Measurements from ENCODE around the gene DCX. TPM values are rescaled to one million over a fixed set of nuclear protein-coding genes. Genes with fewer than 3 reads are reported as not detected.

DCX gene
- total RNA-seq, 1 experiment from 2014 or later: 0.13 TPM

DNA sequence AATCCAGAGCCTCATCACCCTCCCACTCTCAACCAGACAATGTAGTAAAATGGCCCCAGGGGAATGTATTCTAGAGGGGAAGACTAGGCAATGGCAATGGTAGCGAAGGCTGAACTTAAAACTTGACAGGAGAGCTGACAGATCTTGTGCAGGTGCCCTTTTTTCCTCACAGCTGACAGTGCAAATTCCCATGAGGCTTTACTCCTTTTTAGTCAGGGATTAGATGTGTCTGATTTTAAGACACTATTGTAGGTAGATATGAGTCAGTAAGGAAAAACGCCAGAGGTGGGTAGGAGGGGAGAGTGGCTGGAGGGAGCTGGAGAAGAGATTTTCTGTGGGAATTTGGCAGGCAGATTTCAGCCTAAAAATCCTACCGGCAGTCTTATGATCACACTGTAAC lies 152.4 kb downstream of the DCX start:
- intact Hi-C loops (cut with micrococcal nuclease; ENCODE audit: unreplicated experiment): no loop called here
- BruUV-seq (replicated peaks): no TSS peak

DNA sequence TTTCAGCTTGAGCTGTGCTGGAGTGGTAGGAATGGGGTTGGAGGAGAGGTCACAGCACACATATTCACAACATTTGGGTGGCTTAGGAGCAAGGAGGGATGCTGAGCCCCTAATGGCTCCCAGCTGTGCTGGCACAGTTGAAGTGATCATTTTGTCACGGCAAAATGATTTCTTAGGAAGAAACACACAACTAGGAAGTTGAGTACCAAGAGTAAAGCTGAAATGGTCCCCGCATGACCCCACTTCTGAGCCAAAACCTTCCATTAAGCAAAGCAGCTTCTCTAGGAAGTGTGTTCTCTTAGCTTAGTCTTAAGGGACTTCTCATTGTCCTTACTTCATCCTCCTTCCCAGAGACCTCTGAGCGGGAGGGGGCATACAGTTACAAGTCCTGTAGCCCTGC lies 154.3 kb downstream of the DCX start:
- no peaks in the 10 kb centered on the region for H3K4me1 ChIP-seq (ENCODE audit: control insufficient read depth, insufficient read depth, low read length)
- no peak overlapping the region for H3K27ac ChIP-seq (ENCODE audit: low read length)
- no peaks in the 10 kb centered on the region for H3K36me3 ChIP-seq (ENCODE audit: control insufficient read depth, insufficient read depth, low read length)
- no peak for TF ChIP-seq TCF7L2 (IDR thresholded peaks at IDR 0.05; ENCODE audit: low read depth, low read length)
- no peaks in the 10 kb centered on the region for H3K27me3 ChIP-seq (ENCODE audit: control insufficient read depth, insufficient read depth, low read length)
- no peak overlapping the region for H3K4me3 ChIP-seq (ENCODE audit: low read depth in 2 of 2, low read length in 2 of 2)
- H3K9me3 ChIP-seq (ENCODE audit: control insufficient read depth, insufficient read depth, low read depth, low read length): no peaks in the 10 kb centered on the region
- DNase-seq (ENCODE audit: low read depth, low spot score): no peak
- BruUV-seq (replicated peaks): no TSS peak
- in situ Hi-C loops (cut with HindIII; ENCODE audit: low pct_unique_long_range_greater_than_20kb, low sequenced_read_pairs) (no loop called here), intact Hi-C loops (cut with micrococcal nuclease; ENCODE audit: unreplicated experiment) (no loop called here)
- ATAC-seq: no peak
- ChIA-PET CTCF (no interaction called here), POLR2A (no interaction called here)

More for the DNA sequence above, 152.4 kb downstream of the DCX start:
- DNase-seq (ENCODE audit: low read depth, low spot score) (no peak), ATAC-seq (no peak)
- no peaks in the 10 kb centered on the region for H3K36me3 ChIP-seq (ENCODE audit: control insufficient read depth, insufficient read depth, low read length)
- ChIA-PET CTCF (no interaction called here), POLR2A (no interaction called here)
- H3K9me3 ChIP-seq (ENCODE audit: control insufficient read depth, insufficient read depth, low read depth, low read length): no peaks in the 10 kb centered on the region
- in situ Hi-C loops (cut with HindIII; ENCODE audit: low pct_unique_long_range_greater_than_20kb, low sequenced_read_pairs): no loop called here
- no peaks in the 10 kb centered on the region for H3K4me1 ChIP-seq (ENCODE audit: control insufficient read depth, insufficient read depth, low read length)
- H3K27me3 ChIP-seq (ENCODE audit: control insufficient read depth, insufficient read depth, low read length): no peaks in the 10 kb centered on the region; the same call in 1 of the 2 replicates
- no peak overlapping the region for H3K27ac ChIP-seq (ENCODE audit: low read length)
- no peak overlapping the region for H3K4me3 ChIP-seq (ENCODE audit: low read depth in 2 of 2, low read length in 2 of 2)
- TF ChIP-seq TCF7L2 (IDR thresholded peaks at IDR 0.05; ENCODE audit: low read depth, low read length): no peak
- TF ChIP-seq, protein P1, sequence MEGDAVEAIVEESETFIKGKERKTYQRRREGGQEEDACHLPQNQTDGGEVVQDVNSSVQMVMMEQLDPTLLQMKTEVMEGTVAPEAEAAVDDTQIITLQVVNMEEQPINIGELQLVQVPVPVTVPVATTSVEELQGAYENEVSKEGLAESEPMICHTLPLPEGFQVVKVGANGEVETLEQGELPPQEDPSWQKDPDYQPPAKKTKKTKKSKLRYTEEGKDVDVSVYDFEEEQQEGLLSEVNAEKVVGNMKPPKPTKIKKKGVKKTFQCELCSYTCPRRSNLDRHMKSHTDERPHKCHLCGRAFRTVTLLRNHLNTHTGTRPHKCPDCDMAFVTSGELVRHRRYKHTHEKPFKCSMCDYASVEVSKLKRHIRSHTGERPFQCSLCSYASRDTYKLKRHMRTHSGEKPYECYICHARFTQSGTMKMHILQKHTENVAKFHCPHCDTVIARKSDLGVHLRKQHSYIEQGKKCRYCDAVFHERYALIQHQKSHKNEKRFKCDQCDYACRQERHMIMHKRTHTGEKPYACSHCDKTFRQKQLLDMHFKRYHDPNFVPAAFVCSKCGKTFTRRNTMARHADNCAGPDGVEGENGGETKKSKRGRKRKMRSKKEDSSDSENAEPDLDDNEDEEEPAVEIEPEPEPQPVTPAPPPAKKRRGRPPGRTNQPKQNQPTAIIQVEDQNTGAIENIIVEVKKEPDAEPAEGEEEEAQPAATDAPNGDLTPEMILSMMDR (IDR thresholded peaks at IDR 0.05): no peak
- TF ChIP-seq, protein P2, sequence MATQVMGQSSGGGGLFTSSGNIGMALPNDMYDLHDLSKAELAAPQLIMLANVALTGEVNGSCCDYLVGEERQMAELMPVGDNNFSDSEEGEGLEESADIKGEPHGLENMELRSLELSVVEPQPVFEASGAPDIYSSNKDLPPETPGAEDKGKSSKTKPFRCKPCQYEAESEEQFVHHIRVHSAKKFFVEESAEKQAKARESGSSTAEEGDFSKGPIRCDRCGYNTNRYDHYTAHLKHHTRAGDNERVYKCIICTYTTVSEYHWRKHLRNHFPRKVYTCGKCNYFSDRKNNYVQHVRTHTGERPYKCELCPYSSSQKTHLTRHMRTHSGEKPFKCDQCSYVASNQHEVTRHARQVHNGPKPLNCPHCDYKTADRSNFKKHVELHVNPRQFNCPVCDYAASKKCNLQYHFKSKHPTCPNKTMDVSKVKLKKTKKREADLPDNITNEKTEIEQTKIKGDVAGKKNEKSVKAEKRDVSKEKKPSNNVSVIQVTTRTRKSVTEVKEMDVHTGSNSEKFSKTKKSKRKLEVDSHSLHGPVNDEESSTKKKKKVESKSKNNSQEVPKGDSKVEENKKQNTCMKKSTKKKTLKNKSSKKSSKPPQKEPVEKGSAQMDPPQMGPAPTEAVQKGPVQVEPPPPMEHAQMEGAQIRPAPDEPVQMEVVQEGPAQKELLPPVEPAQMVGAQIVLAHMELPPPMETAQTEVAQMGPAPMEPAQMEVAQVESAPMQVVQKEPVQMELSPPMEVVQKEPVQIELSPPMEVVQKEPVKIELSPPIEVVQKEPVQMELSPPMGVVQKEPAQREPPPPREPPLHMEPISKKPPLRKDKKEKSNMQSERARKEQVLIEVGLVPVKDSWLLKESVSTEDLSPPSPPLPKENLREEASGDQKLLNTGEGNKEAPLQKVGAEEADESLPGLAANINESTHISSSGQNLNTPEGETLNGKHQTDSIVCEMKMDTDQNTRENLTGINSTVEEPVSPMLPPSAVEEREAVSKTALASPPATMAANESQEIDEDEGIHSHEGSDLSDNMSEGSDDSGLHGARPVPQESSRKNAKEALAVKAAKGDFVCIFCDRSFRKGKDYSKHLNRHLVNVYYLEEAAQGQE (IDR thresholded peaks at IDR 0.05; ENCODE audit: insufficient read depth in 1 of 2, low read depth in 2 of 2, low read length in 1 of 2): no peak
- TF ChIP-seq POLR2AphosphoS5 (IDR thresholded peaks at IDR 0.05; ENCODE audit: low read depth, low read length): no peak
- TF ChIP-seq SIN3A (IDR thresholded peaks at IDR 0.05; ENCODE audit: borderline replicate concordance, insufficient read depth, low read depth, low read length): no peak

DNA sequence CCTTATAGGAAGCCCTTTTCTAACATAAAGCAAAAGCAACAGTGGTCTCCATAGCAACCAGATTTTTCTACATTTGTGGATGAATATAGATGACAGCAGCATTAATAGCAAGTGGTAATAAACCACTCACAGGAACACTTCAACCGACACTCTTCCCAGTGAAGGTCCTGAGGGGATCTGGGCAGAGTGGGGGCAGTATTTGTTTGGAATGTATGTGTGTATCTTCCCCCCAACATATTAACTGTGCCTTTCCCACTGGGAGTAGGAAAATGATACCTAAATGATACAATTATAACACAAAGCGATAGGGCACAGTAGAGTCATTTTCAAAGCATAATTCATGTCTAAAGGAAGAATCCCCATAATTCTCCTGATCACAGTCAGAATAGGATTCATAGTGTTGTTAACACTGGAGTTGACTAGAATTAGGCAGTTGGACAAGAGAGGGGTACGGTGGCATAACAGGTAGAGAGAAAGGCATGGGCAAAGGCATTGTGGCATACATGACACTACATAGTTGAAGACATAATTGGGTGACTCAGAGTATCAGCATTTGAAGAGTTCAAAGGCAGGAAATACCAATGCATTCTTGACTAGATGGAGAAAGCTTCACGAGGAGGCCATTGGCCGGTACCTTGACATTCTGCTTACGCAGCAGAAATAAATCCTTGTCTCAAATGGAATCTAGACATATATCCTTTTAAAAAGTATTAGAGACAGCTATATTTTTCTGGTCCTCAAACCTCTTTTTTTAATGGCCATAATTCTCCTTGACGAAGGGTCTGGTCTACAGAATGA lies 156.9 kb downstream of the DCX start:
- CTCF ChIA-PET: no interaction called here

More for the DNA sequence above, 156.9 kb downstream of the DCX start:
- BruUV-seq (replicated peaks): no TSS peak
- POLR2A ChIA-PET: no interaction called here
- Histone ChIP-seq H3K27me3 (ENCODE audit: control insufficient read depth, insufficient read depth, low read length) (no peaks in the 10 kb centered on the region), H3K36me3 (ENCODE audit: control insufficient read depth, insufficient read depth, low read length) (no peaks in the 10 kb centered on the region), H3K4me1 (ENCODE audit: control insufficient read depth, insufficient read depth, low read length) (no peaks in the 10 kb centered on the region), H3K27ac (ENCODE audit: low read length) (no peak overlapping the region), H3K4me3 (ENCODE audit: low read depth in 2 of 2, low read length in 2 of 2) (no peak overlapping the region), H3K9me3 (ENCODE audit: control insufficient read depth, insufficient read depth, low read depth, low read length) (no peaks in the 10 kb centered on the region)
- DNase-seq (ENCODE audit: low read depth, low spot score) (no peak), ATAC-seq (no peak)
- intact Hi-C loops (cut with micrococcal nuclease; ENCODE audit: unreplicated experiment): no loop called here
- in situ Hi-C loops (cut with HindIII; ENCODE audit: low pct_unique_long_range_greater_than_20kb, low sequenced_read_pairs): no loop called here
- TF ChIP-seq TCF7L2 (IDR thresholded peaks at IDR 0.05; ENCODE audit: low read depth, low read length) (no peak), SIN3A (IDR thresholded peaks at IDR 0.05; ENCODE audit: borderline replicate concordance, insufficient read depth, low read depth, low read length) (no peak), POLR2AphosphoS5 (IDR thresholded peaks at IDR 0.05; ENCODE audit: low read depth, low read length) (no peak)
- TF ChIP-seq, protein P1 (IDR thresholded peaks at IDR 0.05): no peak
- TF ChIP-seq, protein P2 (IDR thresholded peaks at IDR 0.05; ENCODE audit: insufficient read depth in 1 of 2, low read depth in 2 of 2, low read length in 1 of 2): no peak

Measured in Panc1 (cell line).